Parathyroid adenoma (tissue), 2 donors: ENCODE data around the gene SPATA33.

Source experiments
- H2AFZ ChIP-seq: fragments of 300-600 bp; sonication (generic); one replicate; pipeline ENCODE4 v1.7.0; 2017; ENCODE audit warnings: antibody characterized with exemption, mild to moderate bottlenecking
- H3K27ac ChIP-seq: fragments of 300-600 bp; sonication (generic); one replicate; pipeline ENCODE4 v1.7.0; 2017
- H3K27me3 ChIP-seq: fragments of 300-600 bp; sonication (generic); one replicate; pipeline ENCODE4 v1.7.0; 2017; ENCODE audit warnings: low read length; ENCODE audit not compliant: control insufficient read depth, insufficient read depth
- H3K36me3 ChIP-seq: fragments of 300-600 bp; sonication (generic); one replicate; pipeline ENCODE4 v1.7.0; 2017; ENCODE audit warnings: low read length; ENCODE audit not compliant: control insufficient read depth, insufficient read depth
- H3K4me1 ChIP-seq: fragments of 300-600 bp; sonication (generic); one replicate; pipeline ENCODE4 v1.7.0; 2017; ENCODE audit warnings: control low read depth
- H3K4me2 ChIP-seq: fragments of 300-600 bp; sonication (generic); one replicate; pipeline ENCODE4 v1.7.0; 2017; ENCODE audit warnings: low read length
- H3K4me3 ChIP-seq: fragments of 300-600 bp; sonication (generic); one replicate; pipeline ENCODE4 v1.7.0; 2017; ENCODE audit warnings: low read depth, low read length
- H3K79me2 ChIP-seq: fragments of 300-600 bp; sonication (generic); one replicate; pipeline ENCODE4 v1.7.0; 2017; ENCODE audit warnings: control low read depth
- H3K9ac ChIP-seq: fragments of 300-600 bp; sonication (generic); one replicate; pipeline ENCODE4 v1.7.0; 2017; ENCODE audit warnings: mild to moderate bottlenecking
- H3K9me3 ChIP-seq: fragments of 300-600 bp; sonication (generic); one replicate; pipeline ENCODE4 v1.7.0; 2017; ENCODE audit warnings: low read length; ENCODE audit not compliant: control insufficient read depth
- TF ChIP-seq, protein P1 (sequence below): fragments of 300-600 bp; sonication (generic); IDR thresholded peaks from one replicate; pipeline ENCODE4 v1.7.0; 2017; ENCODE audit warnings: antibody characterized with exemption, mild to moderate bottlenecking
- donor health status: primary hyperparathyroidism.

SPATA33 gene

DNA sequence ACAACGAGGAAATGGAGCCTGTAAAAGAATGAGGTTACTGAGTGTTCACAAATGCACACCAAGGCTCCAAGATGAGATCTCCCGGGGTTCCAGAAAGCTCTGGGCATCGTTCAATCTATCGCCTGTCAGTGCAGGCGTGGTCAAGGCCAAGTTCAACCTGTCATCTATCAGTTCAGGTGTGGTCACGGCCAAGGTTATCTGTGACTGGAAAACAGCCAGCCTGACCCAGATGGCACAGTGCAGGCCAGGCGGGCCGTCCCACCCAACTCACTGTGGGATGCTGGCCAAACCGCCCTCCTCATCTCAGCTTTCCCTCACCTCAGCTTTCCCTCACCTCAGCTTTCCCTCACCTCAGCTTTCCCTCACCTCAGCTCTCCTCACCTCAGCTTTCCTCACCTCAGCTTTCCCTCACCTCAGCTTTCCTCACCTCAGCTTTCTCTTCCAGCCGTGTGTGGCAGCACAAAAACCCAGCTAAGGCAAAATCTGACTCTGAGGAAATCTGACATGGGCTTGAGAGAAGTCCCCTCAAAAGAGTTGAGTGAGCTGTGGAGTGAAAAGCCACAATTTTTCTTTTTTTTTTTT is 2.5 kb upstream of the SPATA33 start:
- Histone ChIP-seq H3K9ac (no peak overlapping the region), H3K4me3 (no peak overlapping the region), H3K4me2 (no peak overlapping the region), H2AFZ (no peak overlapping the region), H3K27me3 (no peaks in the 10 kb centered on the region), H3K79me2 (peaks cover 9% of the 10 kb centered on the region), H3K9me3 (no peaks in the 10 kb centered on the region), H3K27ac (peak overlapping the region; percentile 20), H3K36me3 (no peaks in the 10 kb centered on the region), H3K4me1 (peaks cover 7% of the 10 kb centered on the region)
- TF ChIP-seq, protein P1, sequence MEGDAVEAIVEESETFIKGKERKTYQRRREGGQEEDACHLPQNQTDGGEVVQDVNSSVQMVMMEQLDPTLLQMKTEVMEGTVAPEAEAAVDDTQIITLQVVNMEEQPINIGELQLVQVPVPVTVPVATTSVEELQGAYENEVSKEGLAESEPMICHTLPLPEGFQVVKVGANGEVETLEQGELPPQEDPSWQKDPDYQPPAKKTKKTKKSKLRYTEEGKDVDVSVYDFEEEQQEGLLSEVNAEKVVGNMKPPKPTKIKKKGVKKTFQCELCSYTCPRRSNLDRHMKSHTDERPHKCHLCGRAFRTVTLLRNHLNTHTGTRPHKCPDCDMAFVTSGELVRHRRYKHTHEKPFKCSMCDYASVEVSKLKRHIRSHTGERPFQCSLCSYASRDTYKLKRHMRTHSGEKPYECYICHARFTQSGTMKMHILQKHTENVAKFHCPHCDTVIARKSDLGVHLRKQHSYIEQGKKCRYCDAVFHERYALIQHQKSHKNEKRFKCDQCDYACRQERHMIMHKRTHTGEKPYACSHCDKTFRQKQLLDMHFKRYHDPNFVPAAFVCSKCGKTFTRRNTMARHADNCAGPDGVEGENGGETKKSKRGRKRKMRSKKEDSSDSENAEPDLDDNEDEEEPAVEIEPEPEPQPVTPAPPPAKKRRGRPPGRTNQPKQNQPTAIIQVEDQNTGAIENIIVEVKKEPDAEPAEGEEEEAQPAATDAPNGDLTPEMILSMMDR = no peak

DNA sequence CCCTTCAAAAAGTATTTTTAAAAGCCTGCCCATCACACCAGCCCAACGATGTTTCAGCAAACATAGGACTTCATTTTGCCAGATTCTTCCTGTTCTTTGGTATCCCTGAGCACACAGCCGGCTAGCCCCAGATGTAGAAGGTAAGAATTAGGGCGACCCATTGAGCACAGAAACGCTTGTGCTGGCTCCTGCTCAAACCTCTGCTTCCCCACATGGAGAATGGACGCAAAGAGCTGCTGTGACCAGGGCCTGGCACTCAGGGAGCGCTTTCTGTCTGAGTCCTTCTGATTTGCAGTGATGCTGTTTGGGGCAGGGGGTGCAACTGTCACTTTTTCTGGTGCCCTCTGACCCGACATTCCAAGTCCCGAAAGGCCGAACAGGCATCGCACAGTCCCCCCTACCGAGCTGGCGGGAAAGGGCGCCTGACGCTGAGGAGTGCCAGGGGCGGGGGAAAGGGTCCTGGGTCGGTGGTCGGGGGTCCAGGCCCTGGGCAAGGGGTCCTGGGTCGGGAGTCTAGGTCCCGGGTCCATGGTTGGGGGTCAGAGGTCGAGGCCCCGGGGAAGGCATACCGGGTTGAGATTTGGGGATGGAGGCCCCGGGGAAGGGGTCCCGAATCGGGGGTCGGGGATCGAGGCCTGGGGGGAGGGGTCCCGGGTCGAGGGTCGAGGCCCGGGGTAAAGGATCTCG is 1.1 kb upstream of the SPATA33 start:
- TF ChIP-seq, protein P1 = no peak
- H3K4me3 ChIP-seq = peak overlapping the region; percentile 98
- peaks cover 9% of the 10 kb centered on the region for H3K79me2 ChIP-seq
- peak overlapping the region; percentile 100 for H3K4me2 ChIP-seq
- no peaks in the 10 kb centered on the region for H3K9me3 ChIP-seq
- peak overlapping the region; percentile 16 for H3K9ac ChIP-seq
- peaks cover 7% of the 10 kb centered on the region for H3K4me1 ChIP-seq
- no peaks in the 10 kb centered on the region for H3K27me3 ChIP-seq
- H3K27ac ChIP-seq = no peak overlapping the region
- no peaks in the 10 kb centered on the region for H3K36me3 ChIP-seq
- no peak overlapping the region for H2AFZ ChIP-seq

DNA sequence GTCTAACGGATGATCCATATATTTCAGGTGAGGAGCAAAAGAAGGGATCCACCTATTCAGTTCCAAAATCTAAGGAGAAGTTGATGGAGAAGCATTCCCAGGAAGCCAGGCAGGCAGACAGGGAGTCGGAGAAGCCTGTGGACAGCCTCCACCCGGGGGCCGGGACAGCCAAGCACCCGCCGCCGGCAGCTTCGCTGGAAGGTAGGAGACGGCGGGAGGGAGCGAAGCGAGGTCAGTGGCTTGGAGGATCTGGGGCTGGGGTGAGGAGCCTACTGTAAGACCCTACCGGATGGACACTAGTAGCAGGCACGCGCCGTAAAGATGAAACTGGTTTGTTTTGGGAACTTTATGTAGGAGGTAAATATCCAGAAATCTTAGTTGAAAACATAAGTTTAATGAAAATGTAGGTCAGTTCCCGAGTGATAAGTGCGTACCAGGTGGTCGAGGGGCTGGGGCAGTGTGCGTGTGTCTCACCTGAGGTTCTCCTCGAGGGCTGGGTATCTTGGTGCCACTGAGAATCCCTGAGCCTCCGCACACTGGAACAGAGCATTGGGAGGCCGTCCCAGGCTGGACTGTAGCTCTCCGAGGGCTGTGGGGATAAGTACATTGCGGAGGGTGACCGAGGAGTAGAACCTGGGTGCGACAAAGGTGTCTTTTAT is 714 bp downstream of the SPATA33 start:
- TF ChIP-seq, protein P1 = no peak
- Histone ChIP-seq H2AFZ (peak overlapping the region; percentile 90), H3K79me2 (peaks cover 9% of the 10 kb centered on the region), H3K36me3 (no peaks in the 10 kb centered on the region), H3K27ac (peak overlapping the region; percentile 47), H3K9me3 (no peaks in the 10 kb centered on the region), H3K9ac (no peak overlapping the region), H3K4me1 (peaks cover 7% of the 10 kb centered on the region), H3K4me2 (peak overlapping the region; percentile 100), H3K4me3 (peak overlapping the region; percentile 98), H3K27me3 (no peaks in the 10 kb centered on the region)

DNA sequence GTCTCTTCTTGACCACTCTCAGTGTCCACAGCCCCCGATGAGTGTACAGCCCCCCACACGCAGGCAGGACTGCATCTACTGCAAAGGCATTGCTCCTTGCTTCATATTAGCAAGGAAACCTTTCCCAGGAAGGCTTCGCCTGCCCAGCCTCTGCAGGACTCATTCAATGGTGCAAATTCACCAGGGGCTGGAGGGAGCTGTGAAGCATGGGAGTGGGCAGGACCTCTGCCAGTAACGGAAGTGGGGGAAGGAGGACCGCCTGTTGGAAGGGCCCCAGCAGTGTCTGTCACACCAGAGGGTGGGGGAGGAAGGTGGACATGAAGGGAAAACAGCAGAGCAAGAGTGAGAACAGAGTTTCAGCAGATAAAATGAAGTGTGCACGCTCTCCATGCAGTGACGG is 2.5 kb downstream of the SPATA33 start:
- Histone ChIP-seq H3K27ac (no peak overlapping the region), H3K4me3 (no peak overlapping the region), H2AFZ (no peak overlapping the region), H3K9me3 (no peaks in the 10 kb centered on the region), H3K4me1 (peaks cover 7% of the 10 kb centered on the region), H3K79me2 (peaks cover 9% of the 10 kb centered on the region), H3K4me2 (no peak overlapping the region), H3K9ac (no peak overlapping the region), H3K27me3 (no peaks in the 10 kb centered on the region), H3K36me3 (no peaks in the 10 kb centered on the region)
- TF ChIP-seq, protein P1 = no peak
